H1 (cell line): ENCODE data around the gene SH3GL1. TPM values are rescaled to one million over a fixed set of nuclear protein-coding genes. Genes with fewer than 3 reads are reported as not detected.

ENCODE experiments used
- CTCF ChIA-PET: fragments of 300-600 bp; sonication (Branson Sonifier 250); formaldehyde crosslinking; loops from one replicate; lab custom pipeline; 2021; ENCODE audit not compliant: partially characterized antibody; lab: Charles Lee
- POLR2A ChIA-PET: fragments of 300-600 bp; sonication (Branson Sonifier 250); formaldehyde crosslinking; loops from one replicate; lab custom pipeline; 2021; ENCODE audit warnings: inconsistent platforms; ENCODE audit not compliant: partially characterized antibody; lab: Charles Lee
- DNase-seq, 2 experiments: peaks; one replicate each; pipeline versions ENCODE4 v3.0.0 to v3.0.0-alpha.2; 2010 to 2022; ENCODE audit warnings: low spot score in 2 of 2, low read depth in 1 of 2, mixed read lengths in 1 of 2
- FAIRE-seq: peaks from 2 replicates; lab custom pipeline; 2011; peaks lifted over from hg19 to GRCh38; lab: Jason Lieb, UNC
- H2AFZ ChIP-seq: 2 replicates; pipeline ENCODE4 v1.8.1; 2012; ENCODE audit warnings: low read length, inconsistent platforms
- H2AK5ac ChIP-seq: 2 replicates; pipeline ENCODE4 v1.6.1; 2013; ENCODE audit warnings: low read depth, low read length
- H2BK120ac ChIP-seq: replicated peaks from 2 replicates; pipeline ENCODE3; 2013; ENCODE audit warnings: low read depth, low read length, inconsistent platforms
- H2BK12ac ChIP-seq: 2 replicates; pipeline ENCODE4 v1.6.1; 2013; ENCODE audit warnings: low read depth, low read length
- H2BK15ac ChIP-seq: 2 replicates; pipeline ENCODE4 v1.6.1; 2013; ENCODE audit warnings: low read length
- H2BK20ac ChIP-seq: 2 replicates; pipeline ENCODE4 v1.6.1; 2013; ENCODE audit warnings: low read length
- H2BK5ac ChIP-seq: 2 replicates; pipeline ENCODE4 v1.6.1; 2013; ENCODE audit warnings: low read depth, low read length
- H3K14ac ChIP-seq: 2 replicates; pipeline ENCODE4 v1.6.1; 2013; ENCODE audit warnings: inconsistent platforms; ENCODE audit not compliant: insufficient read length
- H3K18ac ChIP-seq: 2 replicates; pipeline ENCODE4 v1.6.1; 2013; ENCODE audit warnings: low read length; ENCODE audit errors: extremely low read depth
- H3K23ac ChIP-seq: 2 replicates; pipeline ENCODE4 v1.6.1; 2013; ENCODE audit warnings: inconsistent platforms; ENCODE audit not compliant: insufficient read length
- H3K23me2 ChIP-seq: 2 replicates; pipeline ENCODE4 v1.6.1; 2013; ENCODE audit warnings: low read depth, low read length
- H3K27ac ChIP-seq: 2 replicates; pipeline ENCODE4 v1.6.1; 2011; ENCODE audit warnings: low read depth, low read length, inconsistent platforms
- H3K27me3 ChIP-seq, 4 experiments: replicated peaks in 1 of 4; 1 replicate in 1 of 4; 2 replicates in 3 of 4; pipeline versions ENCODE4 v1.6.1 to v1.8.1; 2011 to 2013; ENCODE audit warnings: low read length in 3 of 4, mild to moderate bottlenecking in 3 of 4, inconsistent platforms in 2 of 4, mixed read lengths in 2 of 4, moderate library complexity in 1 of 4; ENCODE audit not compliant: control insufficient read depth in 3 of 4, insufficient read depth in 3 of 4; ENCODE audit errors: extremely low read depth in 1 of 4
- H3K36me3 ChIP-seq, 4 experiments: 2 replicates each; pipeline versions ENCODE4 v1.6.1 to v1.8.1; 2011 to 2013; ENCODE audit warnings: mild to moderate bottlenecking in 4 of 4, low read length in 3 of 4, moderate library complexity in 2 of 4, control low read depth in 1 of 4, inconsistent platforms in 1 of 4; ENCODE audit not compliant: insufficient read depth in 4 of 4, control insufficient read depth in 2 of 4
- H3K4ac ChIP-seq: replicated peaks from 2 replicates; pipeline ENCODE3; 2013; ENCODE audit warnings: low read length, low read depth, mixed read lengths, inconsistent platforms; ENCODE audit not compliant: insufficient read length
- H3K4me1 ChIP-seq, 4 experiments: replicated peaks in 1 of 4; 1 replicate in 1 of 4; 2 replicates in 3 of 4; pipeline versions ENCODE4 v1.6.1 to v1.8.1; 2011 to 2013; ENCODE audit warnings: low read length in 3 of 4, inconsistent platforms in 2 of 4, mixed read lengths in 1 of 4; ENCODE audit not compliant: insufficient read depth in 4 of 4, control insufficient read depth in 3 of 4
- H3K4me2 ChIP-seq, 2 experiments: 2 replicates each; pipeline versions ENCODE4 v1.6.1 to v1.8.1; 2011 to 2013; ENCODE audit warnings: low read depth in 2 of 2, low read length in 2 of 2, control low read depth in 1 of 2, inconsistent platforms in 1 of 2, mild to moderate bottlenecking in 1 of 2; ENCODE audit not compliant: insufficient read depth in 1 of 2
- H3K4me3 ChIP-seq, 4 experiments: fragments of 200-600, 300-600 bp in 1 of 4; sonication (generic), shearing (Covaris generic), sonication (Bioruptor Twin) in 1 of 4; 2 replicates each; pipeline versions ENCODE4 v1.5.1 to v1.8.1; 2011 to 2016; ENCODE audit warnings: low read length in 4 of 4, low read depth in 3 of 4, control low read depth in 2 of 4, inconsistent platforms in 2 of 4, mild to moderate bottlenecking in 2 of 4, mixed read lengths in 1 of 4, moderate library complexity in 1 of 4; ENCODE audit not compliant: insufficient read depth in 2 of 4; ENCODE audit errors: extremely low read depth in 1 of 4
- H3K56ac ChIP-seq: replicated peaks from 2 replicates; pipeline ENCODE3; 2013; ENCODE audit warnings: low read depth, mild to moderate bottlenecking, mixed read lengths, low read length, inconsistent platforms; ENCODE audit not compliant: insufficient read length
- H3K79me1 ChIP-seq: 2 replicates; pipeline ENCODE4 v1.6.1; 2013; ENCODE audit warnings: low read depth, low read length, control low read depth
- H3K79me2 ChIP-seq, 2 experiments: 2 replicates each; pipeline versions ENCODE4 v1.6.1 to v1.8.1; 2012 to 2013; ENCODE audit warnings: low read length in 2 of 2, mild to moderate bottlenecking in 2 of 2, inconsistent platforms in 1 of 2; ENCODE audit not compliant: insufficient read depth in 2 of 2, control insufficient read depth in 1 of 2
- H3K9ac ChIP-seq, 4 experiments: replicated peaks in 1 of 4; 1 replicate in 1 of 4; 2 replicates in 3 of 4; pipeline versions ENCODE4 v1.6.1 to v1.8.1; 2011 to 2013; ENCODE audit warnings: low read depth in 3 of 4, low read length in 3 of 4, control low read depth in 2 of 4, mild to moderate bottlenecking in 2 of 4, moderate library complexity in 2 of 4, inconsistent platforms in 1 of 4; ENCODE audit errors: extremely low read depth in 1 of 4
- H3K9me3 ChIP-seq, 2 experiments: 2 replicates each; pipeline versions ENCODE4 v1.6.1 to v1.8.1; 2012 to 2013; ENCODE audit warnings: mild to moderate bottlenecking in 2 of 2, moderate library complexity in 2 of 2, control low read depth in 1 of 2, inconsistent platforms in 1 of 2, low read depth in 1 of 2, low read length in 1 of 2, mixed read lengths in 1 of 2; ENCODE audit not compliant: insufficient read depth in 2 of 2
- H4K20me1 ChIP-seq, 2 experiments: replicated peaks in 1 of 2; 2 replicates each; pipeline versions ENCODE3 to v1.8.1; 2011 to 2013; ENCODE audit warnings: inconsistent platforms in 2 of 2, low read length in 2 of 2, mild to moderate bottlenecking in 1 of 2; ENCODE audit not compliant: insufficient read depth in 2 of 2, control insufficient read depth in 1 of 2
- H4K5ac ChIP-seq: 2 replicates; pipeline ENCODE4 v1.6.1; 2013; ENCODE audit warnings: low read length, low read depth, mixed read lengths, inconsistent platforms; ENCODE audit not compliant: insufficient read length
- H4K8ac ChIP-seq: 2 replicates; pipeline ENCODE4 v1.8.0; 2013; ENCODE audit warnings: mild to moderate bottlenecking, moderate library complexity, low read length, inconsistent platforms; ENCODE audit not compliant: insufficient read depth; ENCODE audit errors: extremely low read depth
- H4K91ac ChIP-seq: replicated peaks from 2 replicates; pipeline ENCODE3; 2013; ENCODE audit warnings: low read length, mixed read lengths, inconsistent platforms; ENCODE audit not compliant: insufficient read length
- NRF1 ChIP-seq: IDR thresholded peaks from 2 replicates; pipeline ENCODE4 v1.6.1; 2011; ENCODE audit warnings: mild to moderate bottlenecking, low read depth, low read length, improper control_type of control experiment
- POLR2A ChIP-seq, 2 experiments: IDR thresholded peaks; 1 replicate in 1 of 2; 2 replicates in 1 of 2; pipeline ENCODE4 v1.6.1; 2011; ENCODE audit warnings: low read depth in 2 of 2, low read length in 2 of 2, mild to moderate bottlenecking in 2 of 2; ENCODE audit errors: control extremely low read depth in 1 of 2
- POLR2AphosphoS5 ChIP-seq: IDR thresholded peaks from 2 replicates; pipeline ENCODE4 v1.6.1; 2011; ENCODE audit warnings: low read depth, low read length
- SUZ12 ChIP-seq: fragments of 200-600 bp; sonication (generic); IDR thresholded peaks from 2 replicates; pipeline ENCODE4 v1.6.1; 2012; ENCODE audit warnings: mild to moderate bottlenecking, inconsistent platforms, low read length, moderate library complexity, mixed read lengths
- WGBS, 2 experiments: shearing (Covaris generic) in 1 of 2; methylation state at CpG; one replicate each; pipeline versions ENCODE4 v1.1.6 to v1.1.7; 2013 to 2015; ENCODE audit warnings: low lambda C conversion rate in 2 of 2, mixed read lengths in 2 of 2, inconsistent platforms in 1 of 2, low coverage in 1 of 2, missing lambda C conversion rate in 1 of 2; ENCODE audit not compliant: insufficient replicate concordance in 2 of 2, insufficient coverage in 1 of 2, insufficient read length in 1 of 2; ENCODE audit errors: extremely low coverage in 1 of 2, missing lambda C conversion rate in 1 of 2; 5-methylcytosine and 5-hydroxymethylcytosine counted together
- polyA plus RNA-seq, 7 experiments: library from polyadenylated mRNA; depleted of rRNA in 3 of 7; stranded (reverse) in 5 of 7; unstranded in 2 of 7; fragments of >200 nt in 5 of 7; fragments of 200-250 nt in 2 of 7; gene quantifications; 1 replicate in 5 of 7; 2 replicates in 1 of 7; 4 replicates in 1 of 7; pipeline versions ENCODE4 v1.2.1 to v1.2.3, GENCODE V29; 2011 to 2013; ENCODE audit warnings: missing spikeins in 2 of 7, mixed read lengths in 2 of 7
- total RNA-seq: library from RNA; stranded (reverse); fragmentation: NEBNext Ultra II Directional; extraction: Animal tissue kit (Norgen Biotek cat#: 25700); gene quantifications from 2 replicates; pipeline ENCODE4 v1.2.1, GENCODE V29; 2021

The SH3GL1 gene
- total and polyA plus RNA-seq, 2 of the 8 experiments (the other 6 are each of a cell fraction or from before 2014, with no cell fraction given) = 81.5 to 102 TPM

DNA sequence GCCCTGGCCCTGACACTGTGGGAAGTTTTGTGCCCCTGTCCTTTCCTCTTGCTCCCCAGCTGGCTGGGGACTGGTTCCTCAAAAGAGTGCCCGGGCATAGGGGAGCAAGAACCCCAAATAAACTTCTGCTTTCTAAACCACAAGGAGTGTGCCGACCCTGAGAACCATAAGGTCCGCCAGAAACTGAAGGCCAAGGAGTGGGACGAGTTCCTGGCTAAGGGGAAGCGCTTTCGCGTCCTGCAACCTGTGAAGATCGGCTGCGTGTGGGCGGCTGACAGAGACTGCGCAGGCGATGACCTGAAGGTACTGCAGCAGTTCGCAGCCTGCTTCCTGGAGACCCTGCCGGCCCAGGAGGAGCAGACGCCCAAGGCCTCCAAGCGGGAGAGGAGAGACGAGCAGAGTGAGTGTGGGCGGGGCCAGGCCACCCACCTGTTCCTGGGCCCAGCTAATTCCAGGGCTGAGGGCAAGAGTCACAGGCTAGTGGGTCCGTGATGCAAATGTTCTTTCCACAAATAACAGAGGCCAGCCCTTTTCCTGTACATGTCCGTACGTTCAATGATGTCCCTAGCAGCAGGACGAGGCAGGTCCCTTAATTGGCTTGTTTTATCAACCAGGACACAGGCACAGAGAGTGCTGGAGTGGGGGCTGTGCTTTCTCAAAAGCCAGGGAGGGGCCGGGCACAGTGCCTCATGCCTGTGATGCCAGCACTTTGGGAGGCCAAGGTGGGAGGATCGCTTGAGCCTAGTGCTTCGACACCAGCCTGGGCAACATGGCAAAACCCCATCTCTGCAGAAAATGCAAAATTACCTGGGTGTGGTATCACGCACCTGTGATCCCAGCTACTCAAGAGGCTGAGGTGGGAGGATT, 31.7 kb upstream of the SH3GL1 start:
- POLR2A ChIA-PET = interaction anchor here (49.6 to 58.1 kb wide), 2 partner anchors 6 to 7 kb away, joined by 1590 read pairs; partner anchors contain the start of genes CHAF1A, SH3GL1 and UBXN6

More for the DNA sequence above, 31.7 kb upstream of the SH3GL1 start:
- H4K91ac ChIP-seq = no peak overlapping the region
- no peaks in the 10 kb centered on the region for H3K4me1 ChIP-seq
- 91% methylated on average over 25 of the region's 26 CpGs; no CpG with 5 or more reads in 1 of the 2 experiments for WGBS, 2 experiments
- H3K27ac ChIP-seq = no peak overlapping the region
- no peak overlapping the region for H2BK120ac ChIP-seq
- CTCF ChIA-PET = no interaction called here
- 0 out of 2 replicates have a peak overlapping the region, but pooled peaks have one; percentile 16 for H2BK5ac ChIP-seq
- H3K56ac ChIP-seq = no peak overlapping the region
- DNase-seq (no peak), FAIRE-seq (no peak)
- no peak overlapping the region for H3K4ac ChIP-seq
- H3K18ac ChIP-seq = no peak overlapping the region
- no peak overlapping the region for H3K14ac ChIP-seq
- peaks cover 62 to 82% (median 79%) of the 10 kb centered on the region in 4 experiments for H3K36me3 ChIP-seq
- peaks cover 13 to 30% of the 10 kb centered on the region in 2 experiments for H4K20me1 ChIP-seq
- H2BK12ac ChIP-seq = no peak overlapping the region
- H3K23me2 ChIP-seq = no peaks in the 10 kb centered on the region
- H3K4me2 ChIP-seq = no peak overlapping the region
- H3K9me3 ChIP-seq = no peaks in the 10 kb centered on the region
- H2BK15ac ChIP-seq = no peak overlapping the region
- no peak overlapping the region for H2AK5ac ChIP-seq
- H3K23ac ChIP-seq = no peak overlapping the region
- H3K4me3 ChIP-seq = no peak overlapping the region
- no peak overlapping the region for H3K9ac ChIP-seq
- H3K79me1 ChIP-seq = peaks cover 9% of the 10 kb centered on the region
- peak; percentile 40; the same call in 1 of the 2 replicates for TF ChIP-seq POLR2AphosphoS5
- TF ChIP-seq NRF1 = no peak
- no peak for TF ChIP-seq SUZ12
- peak in 1 of 2 experiments; percentile 38; a peak in 1 of 3 replicates for TF ChIP-seq POLR2A (IDR thresholded peaks at IDR 0.05; ENCODE audit: control extremely low read depth in 1 of 2, low read depth in 2 of 2, low read length in 2 of 2)
- TF ChIP-seq, all 59 proteins: peak for 2
- H4K5ac ChIP-seq = no peak overlapping the region
- H2AFZ ChIP-seq = no peak overlapping the region
- H3K79me2 ChIP-seq = peaks cover 0 to 7% of the 10 kb centered on the region in 2 experiments; a peak in 1 of 4 replicates
- H3K27me3 ChIP-seq = no peaks in the 10 kb centered on the region
- H4K8ac ChIP-seq = no peak overlapping the region
- H2BK20ac ChIP-seq = no peak overlapping the region
